ENCODE measurements around the gene DHX36. TPM values are rescaled to one million over a fixed set of nuclear protein-coding genes. Genes with fewer than 3 reads are reported as not detected.

DHX36 gene
- total RNA-seq, 1 donor from 2014 or later: 53.8 TPM

DNA sequence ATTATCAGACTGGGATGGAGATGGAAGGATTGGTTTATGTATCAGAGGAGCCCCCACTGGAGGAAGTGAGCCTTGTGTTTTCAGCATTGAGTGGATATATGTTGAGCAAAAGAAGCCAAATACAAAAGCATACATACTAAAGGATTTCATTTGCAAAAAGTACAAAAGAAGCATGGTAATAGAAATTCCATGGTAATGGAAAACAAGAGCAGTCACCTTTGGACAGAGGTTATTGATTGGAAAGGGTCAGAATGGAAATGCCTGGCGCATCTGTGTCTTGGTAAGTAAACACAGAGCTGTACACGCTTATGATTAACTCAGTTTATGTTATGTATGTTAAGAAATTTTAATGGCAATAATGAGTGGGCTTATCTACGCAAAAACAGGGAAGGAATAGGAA, 72.7 kb downstream of the DHX36 start:
- Mint-ChIP-seq H3K4me3 (ENCODE audit: unreplicated experiment) (no peak overlapping the region), H3K27me3 (ENCODE audit: unreplicated experiment) (peaks cover 2% of the 10 kb centered on the region), H3K9me3 (ENCODE audit: unreplicated experiment) (no peaks in the 10 kb centered on the region), H3K4me1 (ENCODE audit: unreplicated experiment) (peaks cover 40% of the 10 kb centered on the region), H3K27ac (ENCODE audit: unreplicated experiment) (no peak overlapping the region), H3K36me3 (ENCODE audit: low read depth, unreplicated experiment) (peaks cover 24% of the 10 kb centered on the region)
- TF ChIP-seq, protein P1, sequence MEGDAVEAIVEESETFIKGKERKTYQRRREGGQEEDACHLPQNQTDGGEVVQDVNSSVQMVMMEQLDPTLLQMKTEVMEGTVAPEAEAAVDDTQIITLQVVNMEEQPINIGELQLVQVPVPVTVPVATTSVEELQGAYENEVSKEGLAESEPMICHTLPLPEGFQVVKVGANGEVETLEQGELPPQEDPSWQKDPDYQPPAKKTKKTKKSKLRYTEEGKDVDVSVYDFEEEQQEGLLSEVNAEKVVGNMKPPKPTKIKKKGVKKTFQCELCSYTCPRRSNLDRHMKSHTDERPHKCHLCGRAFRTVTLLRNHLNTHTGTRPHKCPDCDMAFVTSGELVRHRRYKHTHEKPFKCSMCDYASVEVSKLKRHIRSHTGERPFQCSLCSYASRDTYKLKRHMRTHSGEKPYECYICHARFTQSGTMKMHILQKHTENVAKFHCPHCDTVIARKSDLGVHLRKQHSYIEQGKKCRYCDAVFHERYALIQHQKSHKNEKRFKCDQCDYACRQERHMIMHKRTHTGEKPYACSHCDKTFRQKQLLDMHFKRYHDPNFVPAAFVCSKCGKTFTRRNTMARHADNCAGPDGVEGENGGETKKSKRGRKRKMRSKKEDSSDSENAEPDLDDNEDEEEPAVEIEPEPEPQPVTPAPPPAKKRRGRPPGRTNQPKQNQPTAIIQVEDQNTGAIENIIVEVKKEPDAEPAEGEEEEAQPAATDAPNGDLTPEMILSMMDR (IDR thresholded peaks at IDR 0.05; ENCODE audit: unreplicated experiment): no peak
- no peak for DNase-seq (ENCODE audit: low spot score)

DNA sequence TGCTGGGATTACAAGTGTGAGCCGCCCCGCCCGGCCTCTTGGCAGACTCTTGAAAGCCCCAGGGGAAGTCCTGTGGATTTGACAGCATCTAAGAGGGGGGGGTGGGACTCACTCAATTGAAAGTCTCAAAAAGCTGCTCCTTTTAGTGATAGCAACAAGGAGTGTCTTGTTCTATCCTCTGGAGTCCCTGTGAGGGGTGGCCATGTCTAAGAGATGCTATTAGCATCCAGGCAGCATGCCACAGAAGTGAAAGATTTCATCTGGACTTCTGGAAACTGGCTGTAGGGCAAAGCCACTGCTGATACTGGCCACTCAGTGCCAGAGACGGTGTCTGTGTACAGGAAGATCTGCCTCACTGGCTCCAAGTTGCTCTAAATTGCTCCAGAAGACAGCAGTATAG, 74.0 kb downstream of the DHX36 start:
- no peak for DNase-seq (ENCODE audit: low spot score)
- no peak overlapping the region for H3K4me3 Mint-ChIP-seq (ENCODE audit: unreplicated experiment)
- H3K9me3 Mint-ChIP-seq (ENCODE audit: unreplicated experiment): no peaks in the 10 kb centered on the region
- peaks cover 52% of the 10 kb centered on the region for H3K4me1 Mint-ChIP-seq (ENCODE audit: unreplicated experiment)
- TF ChIP-seq, protein P1 (IDR thresholded peaks at IDR 0.05; ENCODE audit: unreplicated experiment): no peak
- peaks cover 6% of the 10 kb centered on the region for H3K27me3 Mint-ChIP-seq (ENCODE audit: unreplicated experiment)
- H3K36me3 Mint-ChIP-seq (ENCODE audit: low read depth, unreplicated experiment): peaks cover 24% of the 10 kb centered on the region
- H3K27ac Mint-ChIP-seq (ENCODE audit: unreplicated experiment): no peak overlapping the region

DNA sequence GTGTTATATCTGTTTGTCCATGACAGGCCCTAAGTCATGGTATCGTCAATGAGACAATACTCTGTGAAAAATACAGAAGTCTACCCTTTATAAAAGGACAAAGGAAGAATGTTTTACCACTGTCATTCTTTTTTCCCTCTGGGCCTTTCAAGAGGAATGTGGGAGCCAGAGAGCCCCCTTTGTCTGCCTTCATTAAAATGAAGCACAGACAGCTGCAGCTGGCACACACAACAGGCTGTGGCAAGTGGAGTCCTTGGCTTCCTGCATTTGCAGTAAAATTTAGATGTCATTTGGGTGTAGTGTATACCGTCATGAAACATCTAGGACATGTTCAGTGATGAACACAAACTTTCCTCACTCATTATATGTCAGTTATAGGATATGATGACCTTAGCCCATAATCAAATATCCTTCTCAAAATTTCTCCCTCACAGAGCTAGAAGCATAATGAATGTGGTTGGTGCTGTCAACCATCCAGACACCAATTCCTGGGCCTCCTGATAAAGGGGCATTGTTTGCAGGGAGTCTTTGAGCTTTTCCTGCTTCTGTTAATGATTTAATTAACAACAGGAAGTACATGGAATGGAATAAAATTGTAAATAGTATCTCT, 76.4 kb downstream of the DHX36 start:
- peaks cover 19% of the 10 kb centered on the region for H3K36me3 Mint-ChIP-seq (ENCODE audit: low read depth, unreplicated experiment)
- H3K4me1 Mint-ChIP-seq (ENCODE audit: unreplicated experiment): peaks cover 49% of the 10 kb centered on the region
- peak overlapping the region; percentile 84 for H3K27ac Mint-ChIP-seq (ENCODE audit: unreplicated experiment)
- peaks cover 6% of the 10 kb centered on the region for H3K27me3 Mint-ChIP-seq (ENCODE audit: unreplicated experiment)
- no peak for DNase-seq (ENCODE audit: low spot score)
- no peaks in the 10 kb centered on the region for H3K9me3 Mint-ChIP-seq (ENCODE audit: unreplicated experiment)
- TF ChIP-seq, protein P1 (IDR thresholded peaks at IDR 0.05; ENCODE audit: unreplicated experiment): no peak
- H3K4me3 Mint-ChIP-seq (ENCODE audit: unreplicated experiment): no peak overlapping the region

DNA sequence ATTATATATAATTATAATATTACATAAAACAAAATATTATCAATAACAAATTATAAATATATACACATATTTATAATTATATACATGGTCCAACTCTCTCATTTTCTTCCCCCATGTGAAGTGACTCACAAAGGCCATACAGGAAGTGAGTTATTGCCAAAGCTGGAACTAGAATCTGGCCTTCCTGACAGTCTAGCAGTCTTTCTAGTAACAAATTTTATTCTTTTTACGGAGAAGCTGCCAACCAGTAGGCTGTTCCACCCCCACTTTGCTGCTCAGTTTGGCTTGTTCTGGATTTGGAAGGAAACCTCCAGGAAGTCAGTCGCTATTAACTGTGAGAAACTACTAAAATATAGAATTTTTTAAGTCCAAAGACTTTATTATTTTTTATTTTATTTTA, 79.6 kb downstream of the DHX36 start:
- H3K9me3 Mint-ChIP-seq (ENCODE audit: unreplicated experiment): no peaks in the 10 kb centered on the region
- H3K27ac Mint-ChIP-seq (ENCODE audit: unreplicated experiment): no peak overlapping the region
- peaks cover 59% of the 10 kb centered on the region for H3K4me1 Mint-ChIP-seq (ENCODE audit: unreplicated experiment)
- TF ChIP-seq, protein P1 (IDR thresholded peaks at IDR 0.05; ENCODE audit: unreplicated experiment): no peak
- H3K4me3 Mint-ChIP-seq (ENCODE audit: unreplicated experiment): no peak overlapping the region
- H3K36me3 Mint-ChIP-seq (ENCODE audit: low read depth, unreplicated experiment): peaks cover 38% of the 10 kb centered on the region
- no peak for DNase-seq (ENCODE audit: low spot score)
- H3K27me3 Mint-ChIP-seq (ENCODE audit: unreplicated experiment): peaks cover 8% of the 10 kb centered on the region

DNA sequence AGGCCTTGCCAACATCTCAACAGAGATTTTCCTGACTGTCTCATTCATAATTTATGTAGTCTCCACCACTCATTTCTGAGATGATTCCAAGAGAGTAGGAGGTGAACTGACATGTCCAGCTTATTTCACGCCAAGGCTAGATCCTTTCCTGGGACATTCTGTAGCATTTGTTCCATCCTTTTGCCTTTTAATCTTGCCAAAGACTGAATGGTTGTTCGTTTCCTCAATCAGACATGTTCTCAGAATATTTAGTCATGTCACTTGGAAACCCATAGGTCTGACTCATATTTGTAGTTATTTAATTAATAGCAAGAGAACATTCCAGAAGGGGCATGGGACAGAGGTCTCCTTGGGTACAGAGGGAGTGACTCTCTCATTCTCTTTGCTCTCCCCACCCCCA, 80.9 kb downstream of the DHX36 start:
- peaks cover 43% of the 10 kb centered on the region for H3K36me3 Mint-ChIP-seq (ENCODE audit: low read depth, unreplicated experiment)
- TF ChIP-seq, protein P1 (IDR thresholded peaks at IDR 0.05; ENCODE audit: unreplicated experiment): no peak
- H3K4me3 Mint-ChIP-seq (ENCODE audit: unreplicated experiment): no peak overlapping the region
- no peak overlapping the region for H3K27ac Mint-ChIP-seq (ENCODE audit: unreplicated experiment)
- no peaks in the 10 kb centered on the region for H3K9me3 Mint-ChIP-seq (ENCODE audit: unreplicated experiment)
- H3K27me3 Mint-ChIP-seq (ENCODE audit: unreplicated experiment): peaks cover 13% of the 10 kb centered on the region
- H3K4me1 Mint-ChIP-seq (ENCODE audit: unreplicated experiment): peaks cover 65% of the 10 kb centered on the region
- DNase-seq (ENCODE audit: low spot score): no peak
